GM19395 (cell line): Measurements from ENCODE around the gene PLEKHA5.
"Not testable (repeated sequence)": the region's sequence is repeated elsewhere in the genome, so short reads cannot be mapped to it uniquely, and the experiment has no call there.

Experiments used
- ATAC-seq: cut with Tn5 transposase; IDR thresholded peaks from one replicate; pipeline ENCODE4 v1.9.1; 2021; ENCODE audit warnings: mild to moderate bottlenecking, moderate library complexity; ENCODE audit not compliant: unreplicated experiment

The PLEKHA5 gene

DNA sequence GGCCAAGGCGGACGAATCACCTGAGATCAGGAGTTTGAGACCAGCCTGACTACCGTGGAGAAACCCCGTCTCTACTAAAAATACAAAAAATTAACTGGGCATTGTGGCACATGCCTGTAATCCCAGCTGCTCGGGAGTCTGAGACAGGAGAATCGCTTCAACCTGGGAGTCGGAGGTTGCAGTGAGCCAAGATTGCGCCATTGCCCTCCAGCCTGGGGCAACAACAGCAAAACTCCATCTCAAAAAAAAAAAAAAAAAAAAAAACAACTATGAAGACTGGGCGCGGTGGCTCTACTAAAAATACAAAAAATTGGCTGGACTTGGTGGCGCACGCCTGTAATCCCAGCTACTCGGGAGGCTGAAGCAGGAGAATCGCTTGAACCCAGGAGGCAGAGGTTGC, 176.1 kb downstream of the PLEKHA5 start:
- not testable (repeated sequence) for ATAC-seq

- no peak for ATAC-seq
Measured at GRCh38 chr12:19306366-19306765, 176.8 kb downstream of the PLEKHA5 start.

- no peak for ATAC-seq
Measured at GRCh38 chr12:19307451-19307850, 177.9 kb downstream of the PLEKHA5 start.

DNA sequence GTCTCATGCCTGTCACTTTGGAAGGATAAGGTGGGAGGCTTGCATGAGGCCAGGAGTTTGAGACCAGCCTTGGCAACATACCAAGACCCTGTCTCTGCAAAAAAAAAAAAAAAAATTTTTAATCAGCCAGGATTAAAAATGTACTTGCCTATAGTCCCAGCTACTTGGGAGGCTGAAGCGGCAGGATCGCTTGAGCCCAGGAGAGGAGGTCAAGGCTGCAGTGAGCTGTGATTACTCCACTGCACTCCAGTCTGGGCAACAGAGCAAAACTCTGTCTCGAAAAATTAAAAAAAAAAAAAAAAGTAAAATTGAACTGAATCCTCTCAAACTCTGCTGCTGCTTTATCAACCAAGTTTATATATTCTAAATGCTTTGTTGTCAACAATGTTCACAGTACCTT, 181.6 kb downstream of the PLEKHA5 start:
- no peak for ATAC-seq

- ATAC-seq, result no peak
Measured at GRCh38 chr12:19312637-19313036, 183.1 kb downstream of the PLEKHA5 start.

- ATAC-seq, result no peak
Measured at GRCh38 chr12:19316425-19316824, 186.9 kb downstream of the PLEKHA5 start.

DNA sequence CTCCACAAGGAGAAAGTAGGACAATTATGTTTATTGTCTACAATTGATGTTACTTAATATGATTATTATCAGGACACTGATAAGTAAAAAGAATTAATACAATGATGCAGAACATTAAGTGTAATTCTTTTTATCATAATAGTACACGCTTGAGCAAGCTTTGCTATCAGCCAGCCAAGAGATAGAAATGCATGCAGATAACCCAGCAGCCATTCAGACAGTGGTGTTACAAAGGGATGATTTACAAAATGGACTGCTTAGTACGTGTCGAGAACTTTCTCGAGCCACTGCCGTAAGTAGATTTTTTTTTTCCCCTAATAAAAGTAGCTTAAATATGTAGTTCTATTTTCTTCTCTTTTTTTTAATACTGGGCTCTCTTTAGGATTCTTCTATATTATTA, 192.8 kb downstream of the PLEKHA5 start:
- no peak for ATAC-seq

GRCh38 chr12:19323805-19324204, 194.3 kb downstream of the PLEKHA5 start:
- ATAC-seq, result no peak

GRCh38 chr12:19326102-19326501, 196.6 kb downstream of the PLEKHA5 start:
- ATAC-seq, result no peak

- ATAC-seq, result no peak
Measured at GRCh38 chr12:19332196-19332595, 202.7 kb downstream of the PLEKHA5 start.

- no peak for ATAC-seq
Measured at GRCh38 chr12:19338405-19338804, 208.9 kb downstream of the PLEKHA5 start.

GRCh38 chr12:19350850-19351249, 221.3 kb downstream of the PLEKHA5 start:
- ATAC-seq, result not testable (repeated sequence)

DNA sequence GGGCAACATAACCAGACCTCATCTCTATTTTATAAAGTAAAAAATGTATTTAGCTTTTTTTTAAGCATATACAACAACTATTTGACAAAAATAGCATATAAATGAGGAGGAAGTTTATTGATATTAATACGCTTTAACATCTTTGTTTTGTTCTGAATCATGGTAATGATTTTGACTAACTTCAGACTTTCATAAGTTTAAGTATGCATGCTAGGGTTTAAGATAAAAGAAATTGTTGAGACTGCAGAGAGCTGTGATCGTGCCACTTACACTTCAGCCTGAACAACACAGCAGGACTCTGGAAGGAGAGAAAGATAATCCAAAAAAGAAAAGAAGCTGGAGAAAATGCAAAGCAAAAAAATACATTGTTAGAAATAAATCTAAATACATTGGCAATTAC, 221.8 kb downstream of the PLEKHA5 start:
- ATAC-seq, result no peak

DNA sequence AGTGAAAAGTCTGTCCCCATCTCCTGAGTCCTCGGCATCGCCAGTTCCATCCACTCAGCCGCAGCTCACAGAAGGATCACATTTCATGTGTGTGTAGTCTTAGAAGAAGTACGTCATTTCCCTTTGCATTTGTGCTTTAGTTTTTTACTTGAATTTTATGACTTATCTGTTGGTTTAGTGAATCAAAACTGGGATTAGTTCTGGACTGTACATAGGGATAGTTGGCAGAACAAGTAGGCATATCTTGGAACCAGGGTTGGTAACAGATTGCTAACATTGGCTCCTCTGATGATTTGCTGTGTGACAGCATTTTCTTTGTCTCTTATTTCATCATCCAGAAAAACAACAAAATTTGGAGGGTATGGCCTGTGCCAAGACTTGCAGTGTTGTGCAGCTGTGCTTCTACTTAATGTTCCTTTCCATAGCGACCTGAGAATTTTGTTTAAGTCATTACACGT, 240.2 kb downstream of the PLEKHA5 start:
- ATAC-seq, result no peak

DNA sequence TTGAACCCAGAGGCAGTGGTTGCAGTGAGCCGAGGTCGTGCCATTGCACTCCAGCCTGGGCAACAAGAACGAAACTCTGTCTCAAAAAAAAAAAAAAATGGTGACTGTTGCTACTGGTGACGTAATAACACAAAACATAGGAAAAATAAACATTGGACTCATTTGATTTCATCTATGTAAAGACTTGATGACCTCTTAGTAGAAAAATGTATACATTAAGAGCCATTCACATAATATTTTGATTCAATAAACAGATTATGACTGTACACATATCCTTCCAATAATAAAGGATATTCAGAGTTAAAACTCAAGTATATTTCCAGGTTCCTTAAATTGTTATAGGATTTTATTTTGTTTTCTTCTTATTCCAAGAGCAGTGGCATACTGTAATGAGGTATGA, 244.1 kb downstream of the PLEKHA5 start:
- ATAC-seq, result no peak

- ATAC-seq, result no peak
Measured at GRCh38 chr12:19375888-19376287, 246.4 kb downstream of the PLEKHA5 start.

- no peak for ATAC-seq
Measured at GRCh38 chr12:19376691-19377090, 247.2 kb downstream of the PLEKHA5 start.

DNA sequence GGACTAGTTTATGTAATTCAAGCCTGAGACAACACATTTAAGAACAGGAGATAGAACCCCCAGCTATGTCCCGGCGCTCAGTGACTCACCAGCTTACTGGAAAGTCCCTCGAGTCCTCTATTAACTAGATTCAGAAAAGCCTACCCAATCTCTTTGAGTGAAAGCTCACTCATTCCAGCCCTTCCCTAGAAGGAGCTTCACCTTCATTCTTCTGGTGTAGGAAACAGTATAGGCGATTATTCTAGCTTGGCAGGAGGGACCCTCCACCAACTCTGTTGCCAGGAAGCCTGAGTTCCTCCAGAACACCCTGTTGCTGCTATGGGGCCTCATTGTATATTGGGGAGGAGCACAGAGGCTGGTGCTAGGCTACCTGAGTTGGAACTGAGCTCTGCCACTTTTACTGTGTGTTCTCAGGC, 252.6 kb downstream of the PLEKHA5 start:
- peak; percentile 97 for ATAC-seq

GRCh38 chr12:19382563-19382962, 253.0 kb downstream of the PLEKHA5 start:
- no peak for ATAC-seq

DNA sequence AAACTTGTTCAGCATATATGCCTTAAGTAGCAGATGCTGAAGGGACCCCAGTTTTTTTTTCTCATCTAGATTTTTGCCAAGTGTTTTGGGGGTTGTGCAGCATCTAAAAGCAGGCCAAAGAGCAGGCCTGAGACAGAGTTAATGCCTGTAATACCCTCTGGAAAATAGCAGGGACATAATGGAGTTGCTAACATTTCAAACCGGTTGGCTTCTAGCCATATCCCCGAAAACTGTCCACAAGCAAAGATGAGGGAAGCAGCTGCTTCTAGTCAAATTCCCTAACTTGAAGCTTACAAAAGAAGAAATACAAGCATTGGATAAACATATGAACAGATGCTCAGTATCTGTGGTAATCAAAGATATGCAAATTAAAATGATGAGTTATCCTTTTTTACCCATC, 257.6 kb downstream of the PLEKHA5 start:
- no peak for ATAC-seq

GRCh38 chr12:19388131-19388549, 258.6 kb downstream of the PLEKHA5 start:
- ATAC-seq, result no peak

DNA sequence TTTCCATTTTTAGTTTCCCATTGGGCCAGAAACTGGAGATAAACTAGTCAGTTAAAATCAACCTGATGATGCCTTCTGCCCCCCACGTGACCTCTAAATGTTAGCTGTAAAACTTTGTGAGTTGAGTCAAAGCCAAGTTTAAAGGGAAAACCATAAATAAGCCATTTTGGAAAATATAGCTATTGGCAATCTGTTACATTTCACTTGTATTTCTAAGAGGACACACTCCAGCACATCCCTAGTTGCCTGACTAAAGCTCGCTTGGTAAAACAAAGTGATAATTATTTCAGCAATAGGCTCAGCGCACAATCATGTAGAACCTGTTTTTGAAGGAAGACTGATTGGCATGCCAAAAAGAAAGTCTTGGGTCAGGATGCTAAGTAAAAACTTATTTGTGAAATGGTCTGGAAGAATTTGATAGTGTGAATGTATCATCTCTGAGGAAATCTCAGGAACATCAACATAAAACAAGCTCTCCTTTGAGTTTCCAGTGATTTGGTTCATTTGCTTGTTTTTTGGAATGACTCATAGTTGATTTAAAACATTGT, 260.6 kb downstream of the PLEKHA5 start:
- ATAC-seq, result no peak

DNA sequence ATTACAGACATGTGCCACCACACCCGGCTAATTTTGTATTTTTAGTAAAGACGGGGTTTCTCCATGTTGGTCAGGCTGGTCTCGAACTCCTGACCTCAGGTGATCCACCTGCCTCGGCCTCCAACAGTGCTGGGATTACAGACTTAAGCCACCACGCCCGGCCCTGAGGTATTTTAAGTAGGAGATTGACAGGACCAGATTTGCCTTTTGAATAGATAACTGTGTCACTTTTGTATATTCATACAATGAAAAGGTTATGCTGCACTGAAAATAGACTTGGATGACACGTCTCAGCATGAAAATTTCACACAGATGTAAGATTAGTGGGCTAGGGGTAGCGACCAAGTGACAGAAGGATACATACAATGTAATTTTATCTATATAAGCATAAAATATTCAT, 263.1 kb downstream of the PLEKHA5 start:
- not testable (repeated sequence) for ATAC-seq
